Gastroesophageal sphincter (tissue), 3 donors: ENCODE measurements around the gene PTCH2.

Experiments used
- CTCF ChIP-seq, 4 experiments: fragments of 200-600 bp in 2 of 4; fragments of 450-650 bp in 2 of 4; sonication (generic) in 1 of 4; IDR thresholded peaks; one replicate each; pipeline ENCODE4 v1.5.1; 2017 to 2019; ENCODE audit warnings: antibody characterized with exemption in 4 of 4, mild to moderate bottlenecking in 2 of 4, moderate library complexity in 2 of 4
- EP300 ChIP-seq: sonication (generic); formaldehyde crosslinking; IDR thresholded peaks from one replicate; pipeline ENCODE4 v1.6.1; 2017; ENCODE audit warnings: antibody characterized with exemption, mild to moderate bottlenecking
- POLR2AphosphoS5 ChIP-seq: sonication (generic); formaldehyde crosslinking; IDR thresholded peaks from one replicate; pipeline ENCODE4 v1.6.1; 2017; ENCODE audit warnings: antibody characterized with exemption

- no peak for TF ChIP-seq EP300
- no peak for TF ChIP-seq CTCF (IDR thresholded peaks at IDR 0.05)
- no peak for TF ChIP-seq POLR2AphosphoS5
Measured at GRCh38 chr1:44860331-44860730, 17.3 kb upstream of the PTCH2 start.
